ENCODE results near the gene NFASC.

DNA sequence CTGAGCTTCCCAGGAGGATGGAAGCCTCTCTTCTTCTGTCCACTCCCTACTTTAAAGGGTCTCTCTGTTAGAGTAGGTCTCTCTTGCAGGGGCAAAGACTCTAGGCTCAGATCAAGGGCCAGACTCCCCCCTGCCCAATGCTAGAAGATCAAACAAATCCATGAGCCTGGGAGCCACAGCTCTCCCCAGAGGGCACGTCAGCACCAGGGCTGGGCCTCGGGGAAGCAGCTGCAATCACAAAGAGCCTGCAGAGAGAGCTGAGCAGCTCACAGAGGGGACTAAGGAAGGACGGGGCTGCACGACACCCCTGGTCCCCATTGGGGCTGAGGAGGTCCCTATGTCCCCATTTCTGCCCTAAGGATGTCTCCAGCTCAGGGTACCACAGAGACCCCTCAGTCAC is 176.2 kb downstream of the NFASC start:
- TF ChIP-seq, protein P1, sequence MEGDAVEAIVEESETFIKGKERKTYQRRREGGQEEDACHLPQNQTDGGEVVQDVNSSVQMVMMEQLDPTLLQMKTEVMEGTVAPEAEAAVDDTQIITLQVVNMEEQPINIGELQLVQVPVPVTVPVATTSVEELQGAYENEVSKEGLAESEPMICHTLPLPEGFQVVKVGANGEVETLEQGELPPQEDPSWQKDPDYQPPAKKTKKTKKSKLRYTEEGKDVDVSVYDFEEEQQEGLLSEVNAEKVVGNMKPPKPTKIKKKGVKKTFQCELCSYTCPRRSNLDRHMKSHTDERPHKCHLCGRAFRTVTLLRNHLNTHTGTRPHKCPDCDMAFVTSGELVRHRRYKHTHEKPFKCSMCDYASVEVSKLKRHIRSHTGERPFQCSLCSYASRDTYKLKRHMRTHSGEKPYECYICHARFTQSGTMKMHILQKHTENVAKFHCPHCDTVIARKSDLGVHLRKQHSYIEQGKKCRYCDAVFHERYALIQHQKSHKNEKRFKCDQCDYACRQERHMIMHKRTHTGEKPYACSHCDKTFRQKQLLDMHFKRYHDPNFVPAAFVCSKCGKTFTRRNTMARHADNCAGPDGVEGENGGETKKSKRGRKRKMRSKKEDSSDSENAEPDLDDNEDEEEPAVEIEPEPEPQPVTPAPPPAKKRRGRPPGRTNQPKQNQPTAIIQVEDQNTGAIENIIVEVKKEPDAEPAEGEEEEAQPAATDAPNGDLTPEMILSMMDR (IDR thresholded peaks at IDR 0.05; ENCODE audit: insufficient read depth, low read depth, low read length): no peak
- TF ChIP-seq EZH2 (IDR thresholded peaks at IDR 0.05; ENCODE audit: insufficient read depth, low read length): no peak

Data from astrocyte (in vitro differentiated cells and primary cell).